Aorta (tissue), 5 donors: ENCODE measurements around the gene TNP2. TPM values are rescaled to one million over a fixed set of nuclear protein-coding genes. Genes with fewer than 3 reads are reported as not detected.

Experiments used
- ATAC-seq: fragments of 200-7000 bp; cut with Tn5 transposase; one replicate; pipeline ENCODE4 v1.9.1; 2022; ENCODE audit warnings: moderate library complexity; ENCODE audit not compliant: low FRiP score
- DNase-seq, 2 donors: peaks; one replicate each; pipeline ENCODE4 v3.0.0-alpha.2; 2020
- H3K27ac ChIP-seq, 2 donors: one replicate each; pipeline ENCODE4 v1.5.1; 2013; ENCODE audit warnings: low read length in 2 of 2, mild to moderate bottlenecking in 2 of 2, moderate library complexity in 2 of 2, control low read depth in 1 of 2, inconsistent platforms in 1 of 2, low read depth in 1 of 2
- H3K27me3 ChIP-seq, 2 donors: one replicate each; pipeline ENCODE4 v1.6.1; 2013; ENCODE audit warnings: control low read depth in 1 of 2, low read length in 1 of 2, mild to moderate bottlenecking in 1 of 2, moderate library complexity in 1 of 2; ENCODE audit not compliant: insufficient read depth in 2 of 2, control insufficient read depth in 1 of 2
- H3K36me3 ChIP-seq, 2 donors: one replicate each; pipeline ENCODE4 v1.6.1; 2013; ENCODE audit warnings: control low read depth in 1 of 2, low read length in 1 of 2, mild to moderate bottlenecking in 1 of 2; ENCODE audit not compliant: insufficient read depth in 2 of 2, control insufficient read depth in 1 of 2
- H3K4me1 ChIP-seq, 2 donors: one replicate each; pipeline ENCODE4 v1.6.1; 2013; ENCODE audit warnings: low read length in 2 of 2, control low read depth in 1 of 2, mild to moderate bottlenecking in 1 of 2, moderate library complexity in 1 of 2; ENCODE audit not compliant: insufficient read depth in 2 of 2, control insufficient read depth in 1 of 2
- H3K4me3 ChIP-seq, 2 donors: one replicate each; pipeline ENCODE4 v1.5.1; 2013; ENCODE audit warnings: low read length in 2 of 2, control low read depth in 1 of 2, mild to moderate bottlenecking in 1 of 2
- H3K9me3 ChIP-seq: one replicate; pipeline ENCODE4 v1.6.1; 2013; ENCODE audit warnings: mild to moderate bottlenecking, low read length; ENCODE audit not compliant: control insufficient read depth
- WGBS, 2 donors: extraction: QIAGEN DNeasy Blood & Tissue Kit; methylation state at CpG; one replicate each; pipeline ENCODE4 v1.1.7; 2013; 5-methylcytosine and 5-hydroxymethylcytosine counted together
- intact Hi-C, 2 donors: fragments of 100-400 bp; cut with DNase I; formaldehyde crosslinking; loops; one replicate each; pipeline versions ENCODE4 v1.14.2 to v1.15.0; 2022
- microRNA-seq, 2 donors: library from miRNA; unstranded; fragments of <30 nt; microRNA quantifications; one replicate each; pipeline ENCODE4 v1.2.0, GENCODE V29; 2020
- polyA plus RNA-seq, 2 donors: library from polyadenylated mRNA; stranded (reverse); fragments of 200-250 nt; gene quantifications; one replicate each; pipeline ENCODE4 v1.2.3, GENCODE V29; 2013
- total RNA-seq, 2 donors: library from RNA; stranded (reverse); fragmentation: NEBNext Ultra II Directional; extraction: Animal tissue kit (Norgen Biotek cat#: 25700); gene quantifications; one replicate each; pipeline ENCODE4 v1.2.1, GENCODE V29; 2021
- donor health status: healthy with polysubstance abuse.
- donor health status: Bipolar disorder and iron deficiency.
- donor health status: DM: no; HTN: no; CAD: no.
- donor health status: DM: no; HTN: no; CAD: no.
- donor health status: DM: yes; HTN: yes; CAD: no.

The TNP2 gene
- total and polyA plus RNA-seq, 4 donors: not detected

GRCh38 chr16:11219178-11219577, 49.9 kb downstream of the TNP2 start:
- no peaks in the 10 kb centered on the region for H3K4me1 ChIP-seq
- no peak for ATAC-seq
- no peak for DNase-seq
- no peaks in the 10 kb centered on the region for H3K36me3 ChIP-seq
- 88 to 90% methylated on average over 4 of the region's 4 CpGs for WGBS, 2 donors
- no peaks in the 10 kb centered on the region for H3K27me3 ChIP-seq
- H3K27ac ChIP-seq: no peak overlapping the region
- no peak overlapping the region for H3K4me3 ChIP-seq
- peaks cover 3% of the 10 kb centered on the region for H3K9me3 ChIP-seq
- intact Hi-C loops: no loop called here

GRCh38 chr16:11218604-11218962, 50.5 kb downstream of the TNP2 start:
- Histone ChIP-seq H3K9me3 (peaks cover 3% of the 10 kb centered on the region), H3K4me1 (no peaks in the 10 kb centered on the region), H3K27ac (no peak overlapping the region), H3K4me3 (no peak overlapping the region), H3K36me3 (no peaks in the 10 kb centered on the region), H3K27me3 (no peaks in the 10 kb centered on the region)
- ATAC-seq: no peak
- 76 to 84% methylated on average over 1 of the region's 1 CpG for WGBS, 2 donors
- DNase-seq: no peak
- intact Hi-C loops: no loop called here

Small RNA genes lying within 50 kb of the gene (microRNA-seq; reads per million reads assigned to microRNA genes)
- gene MIR548H2: 0 reads per million in 2 donors

Other genes starting within 250 kb of the TNP2 start
- gene SOCS1, start 13.1 kb downstream of the TNP2 start, total RNA-seq: 1 to 10 TPM; 4.3 to 6.4 TPM
- 1 to 10 TPM; 1.5 to 2.6 TPM for gene SOCS1, start 13.1 kb downstream of the TNP2 start, polyA plus RNA-seq
- not detected for gene PRM3, start 4.3 kb upstream of the TNP2 start, total RNA-seq
- gene PRM3, start 4.3 kb upstream of the TNP2 start, polyA plus RNA-seq: not detected
- gene PRM2, start 7.2 kb upstream of the TNP2 start, total RNA-seq: not detected
- gene PRM2, start 7.2 kb upstream of the TNP2 start, polyA plus RNA-seq: not detected
- gene PRM1, start 12.0 kb upstream of the TNP2 start, total RNA-seq: not detected
- gene PRM1, start 12.0 kb upstream of the TNP2 start, polyA plus RNA-seq: not detected
- 1 to 10 TPM in 1 of 2 donors, under 1 TPM in 1; 0.81 to 1.7 TPM for gene RMI2, start 76.1 kb upstream of the TNP2 start, total RNA-seq
- gene RMI2, start 76.1 kb upstream of the TNP2 start, polyA plus RNA-seq: under 1 TPM in 1 of 2 donors, not detected in 1; 0.61 TPM